Measurements from ENCODE around the gene PPHLN1.

DNA sequence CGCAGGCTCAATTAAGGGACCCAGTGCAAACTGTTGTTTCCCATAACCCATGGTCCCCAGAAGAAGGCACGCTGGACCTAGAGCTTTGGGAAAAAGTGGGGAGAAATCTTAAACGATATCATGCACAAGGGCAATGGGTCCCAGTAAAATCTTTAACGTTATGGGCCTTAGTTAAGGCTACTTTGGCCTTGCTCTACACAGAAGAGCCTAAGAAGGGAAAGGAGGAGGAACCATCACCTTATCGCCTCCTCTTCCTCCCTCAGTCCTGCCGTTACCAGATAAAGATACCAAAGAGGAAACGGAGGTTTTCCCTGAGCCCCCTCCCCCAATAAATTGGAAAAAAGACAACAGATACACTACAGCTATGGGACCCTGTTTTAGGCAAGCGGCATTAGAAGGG lies 116.9 kb downstream of the PPHLN1 start:
- no peak for TF ChIP-seq EZH2 (IDR thresholded peaks at IDR 0.05; ENCODE audit: borderline replicate concordance, low read length)
- TF ChIP-seq, protein P1, sequence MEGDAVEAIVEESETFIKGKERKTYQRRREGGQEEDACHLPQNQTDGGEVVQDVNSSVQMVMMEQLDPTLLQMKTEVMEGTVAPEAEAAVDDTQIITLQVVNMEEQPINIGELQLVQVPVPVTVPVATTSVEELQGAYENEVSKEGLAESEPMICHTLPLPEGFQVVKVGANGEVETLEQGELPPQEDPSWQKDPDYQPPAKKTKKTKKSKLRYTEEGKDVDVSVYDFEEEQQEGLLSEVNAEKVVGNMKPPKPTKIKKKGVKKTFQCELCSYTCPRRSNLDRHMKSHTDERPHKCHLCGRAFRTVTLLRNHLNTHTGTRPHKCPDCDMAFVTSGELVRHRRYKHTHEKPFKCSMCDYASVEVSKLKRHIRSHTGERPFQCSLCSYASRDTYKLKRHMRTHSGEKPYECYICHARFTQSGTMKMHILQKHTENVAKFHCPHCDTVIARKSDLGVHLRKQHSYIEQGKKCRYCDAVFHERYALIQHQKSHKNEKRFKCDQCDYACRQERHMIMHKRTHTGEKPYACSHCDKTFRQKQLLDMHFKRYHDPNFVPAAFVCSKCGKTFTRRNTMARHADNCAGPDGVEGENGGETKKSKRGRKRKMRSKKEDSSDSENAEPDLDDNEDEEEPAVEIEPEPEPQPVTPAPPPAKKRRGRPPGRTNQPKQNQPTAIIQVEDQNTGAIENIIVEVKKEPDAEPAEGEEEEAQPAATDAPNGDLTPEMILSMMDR (conservative IDR thresholded peaks at IDR 0.05 in 1 of 2, IDR thresholded peaks at IDR 0.05 in 1 of 2; ENCODE audit: extremely low read depth in 1 of 2, insufficient read depth in 1 of 2, low read depth in 1 of 2, low read length in 2 of 2), result no peak
